Measurements from ENCODE around the gene ZNF862. TPM values are rescaled to one million over a fixed set of nuclear protein-coding genes. Genes with fewer than 3 reads are reported as not detected.

The ZNF862 gene
- total and polyA plus RNA-seq, 12 donors: 3.9 to 13.3 (median 10.2) TPM

- Histone ChIP-seq H3K9me3 (no peaks in the 10 kb centered on the region), H3K27ac (no peak overlapping the region), H3K27me3 (peaks cover 0 to 11% (median 2%) of the 10 kb centered on the region in 7 donors), H3K36me3 (no peaks in the 10 kb centered on the region), H3K4me1 (peaks cover 0 to 20% (median 15%) of the 10 kb centered on the region in 9 donors), H3K4me3 (no peak overlapping the region)
- WGBS, 2 donors: 44 to 96% methylated on average over 1 of the region's 1 CpG
- intact Hi-C loops (cut with DNase I): loop anchor here in 2 of 10 donors (5.0 to 10.0 kb wide), 2 partner anchors 36 to 122 kb away; partner anchors contain the start of gene ATP6V0E2 (in 1 of the 2)
- DNase-seq: no peak
- TF ChIP-seq, protein P1, sequence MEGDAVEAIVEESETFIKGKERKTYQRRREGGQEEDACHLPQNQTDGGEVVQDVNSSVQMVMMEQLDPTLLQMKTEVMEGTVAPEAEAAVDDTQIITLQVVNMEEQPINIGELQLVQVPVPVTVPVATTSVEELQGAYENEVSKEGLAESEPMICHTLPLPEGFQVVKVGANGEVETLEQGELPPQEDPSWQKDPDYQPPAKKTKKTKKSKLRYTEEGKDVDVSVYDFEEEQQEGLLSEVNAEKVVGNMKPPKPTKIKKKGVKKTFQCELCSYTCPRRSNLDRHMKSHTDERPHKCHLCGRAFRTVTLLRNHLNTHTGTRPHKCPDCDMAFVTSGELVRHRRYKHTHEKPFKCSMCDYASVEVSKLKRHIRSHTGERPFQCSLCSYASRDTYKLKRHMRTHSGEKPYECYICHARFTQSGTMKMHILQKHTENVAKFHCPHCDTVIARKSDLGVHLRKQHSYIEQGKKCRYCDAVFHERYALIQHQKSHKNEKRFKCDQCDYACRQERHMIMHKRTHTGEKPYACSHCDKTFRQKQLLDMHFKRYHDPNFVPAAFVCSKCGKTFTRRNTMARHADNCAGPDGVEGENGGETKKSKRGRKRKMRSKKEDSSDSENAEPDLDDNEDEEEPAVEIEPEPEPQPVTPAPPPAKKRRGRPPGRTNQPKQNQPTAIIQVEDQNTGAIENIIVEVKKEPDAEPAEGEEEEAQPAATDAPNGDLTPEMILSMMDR (IDR thresholded peaks at IDR 0.05): no peak
- no peak for ATAC-seq
Measured at GRCh38 chr7:149836434-149836833, 1.7 kb upstream of the ZNF862 start.

GRCh38 chr7:149837564-149838223, 481 bp upstream of the ZNF862 start:
- 34 to 36% methylated on average over 17 of the region's 17 CpGs for WGBS, 2 donors
- no peak for DNase-seq
- Histone ChIP-seq H3K9me3 (no peaks in the 10 kb centered on the region), H3K27me3 (peaks cover 0 to under 1% (median 0%) of the 10 kb centered on the region in 7 donors), H3K4me1 (peaks cover 0 to 20% (median 15%) of the 10 kb centered on the region in 9 donors), H3K4me3 (peak overlapping the region in 6 of 10 donors; percentile 83 to 99 (median 92)), H3K36me3 (no peaks in the 10 kb centered on the region), H3K27ac (peak overlapping the region in 7 of 10 donors; percentile 2 to 98 (median 90))
- TF ChIP-seq, protein P1 (IDR thresholded peaks at IDR 0.05): no peak
- intact Hi-C loops (cut with DNase I): loop anchor here in 4 of 10 donors (1.0 to 10.0 kb wide), 4 partner anchors 35 to 123 kb away; partner anchors contain the start of genes ATP6V0E2 (in 1 of the 4) and ZNF467 (in 1 of the 4)
- no peak for ATAC-seq

GRCh38 chr7:149838992-149839408, 825 bp downstream of the ZNF862 start:
- intact Hi-C loops (cut with DNase I): loop anchor here in 4 of 10 donors (1.0 to 10.0 kb wide), 4 partner anchors 33 to 124 kb away; partner anchors contain the start of genes ATP6V0E2 (in 1 of the 4) and ZNF467 (in 1 of the 4)
- ATAC-seq: no peak
- no peaks in the 10 kb centered on the region for H3K27me3 ChIP-seq
- H3K36me3 ChIP-seq: no peaks in the 10 kb centered on the region
- H3K4me1 ChIP-seq: peaks cover 0 to 20% (median 15%) of the 10 kb centered on the region in 9 donors
- peak overlapping the region; percentile 36 to 98 (median 90) for H3K27ac ChIP-seq
- WGBS, 2 donors: 16 to 17% methylated on average over 6 of the region's 6 CpGs
- H3K4me3 ChIP-seq: peak overlapping the region; percentile 78 to 99 (median 92)
- DNase-seq: no peak
- TF ChIP-seq, protein P1 (IDR thresholded peaks at IDR 0.05): no peak
- H3K9me3 ChIP-seq: no peaks in the 10 kb centered on the region

DNA sequence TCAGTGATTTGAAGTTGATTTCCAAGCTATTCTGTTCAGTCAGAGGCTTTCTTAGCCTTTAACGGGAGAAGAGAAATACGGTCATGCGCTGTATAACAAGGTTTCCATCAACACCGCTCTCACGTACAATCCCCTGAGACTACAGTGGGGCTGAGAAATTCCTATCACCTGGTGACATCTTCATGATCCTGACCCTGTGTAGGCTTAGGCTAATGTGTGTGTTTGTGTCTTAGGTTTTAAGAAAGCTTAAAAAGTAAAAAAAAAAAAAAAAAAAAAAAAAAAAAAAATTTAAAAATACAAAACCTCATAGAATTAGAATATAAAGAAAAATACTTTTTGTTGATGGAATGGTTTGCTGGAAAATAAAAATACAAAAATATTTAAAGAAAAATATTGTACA, 1.8 kb downstream of the ZNF862 start:
- WGBS, 2 donors: 95 to 99% methylated on average over 5 of the region's 5 CpGs
- Histone ChIP-seq H3K27ac (no peak overlapping the region), H3K4me3 (no peak overlapping the region), H3K36me3 (peaks cover 0 to 6% (median 0%) of the 10 kb centered on the region in 9 donors), H3K4me1 (peaks cover 0 to 20% (median 15%) of the 10 kb centered on the region in 9 donors), H3K9me3 (no peaks in the 10 kb centered on the region), H3K27me3 (no peaks in the 10 kb centered on the region)
- ATAC-seq (no peak), DNase-seq (no peak)
- intact Hi-C loops (cut with DNase I): loop anchor here in 3 of 10 donors (2.0 to 10.0 kb wide), 3 partner anchors 32 to 125 kb away; partner anchors contain the start of genes ATP6V0E2 (in 1 of the 3) and ZNF467 (in 1 of the 3)
- TF ChIP-seq, protein P1 (IDR thresholded peaks at IDR 0.05): no peak
